OCI-LY7 (cell line): Measurements from ENCODE around the gene TRPC1. TPM values are rescaled to one million over a fixed set of nuclear protein-coding genes. Genes with fewer than 3 reads are reported as not detected.

Source experiments
- BruUV-seq: library from RNA; stranded (reverse); fragments of 400-500 nt; replicated peaks from 2 replicates; lab custom pipeline; 2021; lab: Mats Ljungman, UMichigan
- CTCF ChIA-PET: fragments of 300-600 bp; sonication (Branson Sonifier 250); formaldehyde crosslinking; loops from one replicate; lab custom pipeline; 2022; ENCODE audit warnings: antibody characterized with exemption; ENCODE audit not compliant: unreplicated experiment; lab: Charles Lee
- POLR2A ChIA-PET: fragments of 300-600 bp; sonication (Branson Sonifier 250); formaldehyde crosslinking; loops from one replicate; lab custom pipeline; 2022; ENCODE audit warnings: antibody characterized with exemption; lab: Charles Lee
- DNase-seq: peaks from one replicate; pipeline ENCODE4 v3.0.0-alpha.2; 2015; ENCODE audit warnings: low spot score
- H2AFZ ChIP-seq: fragments of 200-600 bp; sonication (generic), shearing (Covaris generic); 2 replicates; pipeline ENCODE4 v1.6.1; 2014; ENCODE audit warnings: mild to moderate bottlenecking, antibody characterized with exemption, low read length, moderate library complexity
- H3K27ac ChIP-seq: fragments of 200-600 bp; sonication (generic); 2 replicates; pipeline ENCODE4 v1.5.1; 2014; ENCODE audit warnings: mixed run types, low read depth, mild to moderate bottlenecking, moderate library complexity, low read length, inconsistent platforms; ENCODE audit not compliant: poor library complexity, severe bottlenecking
- H3K36me3 ChIP-seq: fragments of 200-600 bp; sonication (generic); 2 replicates; pipeline ENCODE4 v1.6.1; 2014; ENCODE audit warnings: mild to moderate bottlenecking, antibody characterized with exemption, low read length, moderate library complexity, mixed read lengths; ENCODE audit not compliant: insufficient read depth
- H3K4me1 ChIP-seq: fragments of 200-600 bp; sonication (generic); 2 replicates; pipeline ENCODE4 v1.5.1; 2014; ENCODE audit warnings: mild to moderate bottlenecking, low read length; ENCODE audit not compliant: insufficient read depth, poor library complexity, severe bottlenecking
- H3K4me2 ChIP-seq: fragments of 200-600 bp; sonication (generic); 2 replicates; pipeline ENCODE4 v1.6.1; 2014; ENCODE audit warnings: mild to moderate bottlenecking, low read length
- H3K4me3 ChIP-seq: fragments of 200-600 bp; sonication (generic); 2 replicates; pipeline ENCODE4 v1.5.1; 2014; ENCODE audit warnings: mild to moderate bottlenecking, low read depth, low read length; ENCODE audit not compliant: poor library complexity, severe bottlenecking
- H3K79me2 ChIP-seq: fragments of 200-600 bp; sonication (generic); 2 replicates; pipeline ENCODE4 v1.6.1; 2016; ENCODE audit warnings: low read depth, mild to moderate bottlenecking, low read length, moderate library complexity, mixed read lengths; ENCODE audit not compliant: insufficient read depth
- H3K9me2 ChIP-seq: fragments of 200-600 bp; sonication (generic); 2 replicates; pipeline ENCODE4 v1.6.1; 2016; ENCODE audit warnings: mild to moderate bottlenecking, low read length, mixed read lengths; ENCODE audit not compliant: insufficient read depth
- H3K9me3 ChIP-seq: fragments of 200-600 bp; sonication (generic); 2 replicates; pipeline ENCODE4 v1.6.1; 2014; ENCODE audit warnings: mild to moderate bottlenecking, mixed run types, low read length, mixed read lengths
- H4K20me1 ChIP-seq: fragments of 200-600 bp; sonication (generic); 2 replicates; pipeline ENCODE4 v1.6.1; 2014; ENCODE audit warnings: mild to moderate bottlenecking, antibody characterized with exemption, low read length, moderate library complexity, mixed read lengths; ENCODE audit not compliant: insufficient read depth
- EZH2phosphoT487 ChIP-seq: fragments of 200-600 bp; sonication (generic); IDR thresholded peaks from 2 replicates; pipeline ENCODE4 v1.6.1; 2018; ENCODE audit warnings: low read depth, borderline replicate concordance, mild to moderate bottlenecking, mixed run types, antibody characterized with exemption, low read length, moderate library complexity, mixed read lengths
- intact Hi-C: fragments of 100-400 bp; cut with micrococcal nuclease; formaldehyde crosslinking; loops from one replicate; pipeline ENCODE4 v1.10.0; 2022; ENCODE audit not compliant: unreplicated experiment
- small RNA-seq: library from RNA; depleted of rRNA; stranded (forward); fragments of <200 nt; gene quantifications from one replicate; pipeline ENCODE3, GENCODE V24; 2014
- total RNA-seq, 2 experiments: library from RNA; depleted of rRNA in 1 of 2; stranded (reverse); fragments of >200 nt in 1 of 2; shearing (Covaris generic) in 1 of 2; gene quantifications; 2 replicates each; pipeline ENCODE4 v1.2.3, GENCODE V29; 2014 to 2022
- TF ChIP-seq, protein P1 (sequence below): fragments of 200-600 bp; sonication (generic); conservative IDR thresholded peaks from 2 replicates; pipeline ENCODE4 v1.5.1; 2014; ENCODE audit warnings: mild to moderate bottlenecking, antibody characterized with exemption, low read length, moderate library complexity, mixed read lengths

TRPC1 gene
- total RNA-seq, 2 experiments from 2014 or later, result 0.60 to 0.74 TPM

DNA sequence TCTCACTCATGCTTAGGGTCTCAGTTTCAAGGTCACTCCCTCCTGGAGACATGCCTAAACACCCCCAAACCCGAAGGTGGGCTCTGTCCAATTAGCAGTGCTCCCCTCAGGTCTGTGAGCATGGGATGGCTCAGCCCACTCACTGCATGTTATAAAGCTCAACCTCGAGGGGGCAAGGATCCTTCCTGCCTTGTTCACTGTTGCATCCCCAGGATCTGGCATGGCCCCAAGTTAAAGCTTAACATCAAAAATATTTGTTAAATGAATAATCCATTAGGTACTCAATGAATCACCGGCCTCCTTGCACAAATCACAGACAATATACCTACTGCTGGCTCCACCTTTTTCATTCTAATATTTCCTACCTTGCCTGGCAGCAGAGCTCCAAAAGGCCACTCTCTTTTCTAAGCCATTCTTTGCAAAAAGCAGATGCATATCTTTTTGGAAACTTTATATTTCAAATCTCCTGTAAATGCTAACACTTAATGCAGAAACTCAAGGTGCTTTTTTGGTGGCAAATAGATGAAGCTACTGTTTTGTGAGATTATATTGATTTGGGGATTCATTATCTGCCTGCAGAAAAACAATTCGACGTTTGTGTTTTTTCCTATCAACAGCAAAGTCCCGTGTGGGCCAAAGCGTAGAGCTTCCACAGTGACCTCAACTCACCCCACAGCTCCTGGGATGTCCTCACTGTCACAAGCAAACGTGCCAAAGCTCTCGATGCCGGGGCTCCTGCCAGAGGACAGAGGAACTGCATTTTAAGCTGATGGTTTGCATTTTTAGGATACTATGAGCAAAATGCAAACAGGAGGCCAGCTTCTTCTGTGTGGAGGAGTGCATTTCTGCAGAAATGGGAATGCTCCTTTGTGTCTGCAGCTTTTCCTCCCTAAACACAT, 129.7 kb downstream of the TRPC1 start:
- CTCF ChIA-PET, result no interaction called here
- no peak overlapping the region for H3K4me3 ChIP-seq
- H3K4me1 ChIP-seq, result no peaks in the 10 kb centered on the region
- intact Hi-C loops, result no loop called here
- H3K9me3 ChIP-seq, result no peaks in the 10 kb centered on the region
- no peak for DNase-seq
- no peak for TF ChIP-seq EZH2phosphoT487
- TF ChIP-seq, protein P1, sequence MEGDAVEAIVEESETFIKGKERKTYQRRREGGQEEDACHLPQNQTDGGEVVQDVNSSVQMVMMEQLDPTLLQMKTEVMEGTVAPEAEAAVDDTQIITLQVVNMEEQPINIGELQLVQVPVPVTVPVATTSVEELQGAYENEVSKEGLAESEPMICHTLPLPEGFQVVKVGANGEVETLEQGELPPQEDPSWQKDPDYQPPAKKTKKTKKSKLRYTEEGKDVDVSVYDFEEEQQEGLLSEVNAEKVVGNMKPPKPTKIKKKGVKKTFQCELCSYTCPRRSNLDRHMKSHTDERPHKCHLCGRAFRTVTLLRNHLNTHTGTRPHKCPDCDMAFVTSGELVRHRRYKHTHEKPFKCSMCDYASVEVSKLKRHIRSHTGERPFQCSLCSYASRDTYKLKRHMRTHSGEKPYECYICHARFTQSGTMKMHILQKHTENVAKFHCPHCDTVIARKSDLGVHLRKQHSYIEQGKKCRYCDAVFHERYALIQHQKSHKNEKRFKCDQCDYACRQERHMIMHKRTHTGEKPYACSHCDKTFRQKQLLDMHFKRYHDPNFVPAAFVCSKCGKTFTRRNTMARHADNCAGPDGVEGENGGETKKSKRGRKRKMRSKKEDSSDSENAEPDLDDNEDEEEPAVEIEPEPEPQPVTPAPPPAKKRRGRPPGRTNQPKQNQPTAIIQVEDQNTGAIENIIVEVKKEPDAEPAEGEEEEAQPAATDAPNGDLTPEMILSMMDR, result no peak
- no peaks in the 10 kb centered on the region for H3K36me3 ChIP-seq
- H3K79me2 ChIP-seq, result no peaks in the 10 kb centered on the region
- no peak overlapping the region for H2AFZ ChIP-seq
- no TSS peak for BruUV-seq
- no peaks in the 10 kb centered on the region for H3K9me2 ChIP-seq
- no peak overlapping the region for H3K4me2 ChIP-seq
- no peaks in the 10 kb centered on the region for H4K20me1 ChIP-seq
- H3K27ac ChIP-seq, result no peak overlapping the region
- POLR2A ChIA-PET, result interaction anchor here (0.7 to 1.0 kb wide), 3 partner anchors 28 to 446 kb away, joined by 3 to 4 read pairs (median 4); no protein-coding TSS in a partner anchor

DNA sequence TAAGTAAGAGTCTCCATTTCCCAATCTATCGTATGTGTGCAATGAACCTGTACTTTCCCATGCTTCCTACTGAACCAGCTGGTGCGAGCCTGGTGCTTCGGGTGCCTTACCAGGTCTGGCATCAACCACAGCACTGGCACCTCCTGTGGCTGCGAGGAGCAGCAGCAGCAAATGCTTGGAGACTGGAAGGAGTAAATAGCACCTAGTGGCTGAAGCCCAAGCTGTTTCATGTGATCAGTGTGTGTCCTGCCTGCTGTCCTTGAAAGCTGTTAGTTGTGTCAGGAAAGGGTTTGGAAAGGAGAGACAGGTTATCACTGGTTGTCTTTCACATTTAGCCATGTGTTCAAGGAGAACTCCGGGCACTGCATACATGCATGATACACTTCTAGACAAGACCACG, 133.2 kb downstream of the TRPC1 start:
- Histone ChIP-seq H3K9me3 (no peaks in the 10 kb centered on the region), H3K4me1 (no peaks in the 10 kb centered on the region), H2AFZ (no peak overlapping the region), H3K79me2 (no peaks in the 10 kb centered on the region), H3K4me3 (no peak overlapping the region), H3K4me2 (no peak overlapping the region), H3K36me3 (no peaks in the 10 kb centered on the region), H3K27ac (no peak overlapping the region), H4K20me1 (no peaks in the 10 kb centered on the region), H3K9me2 (no peaks in the 10 kb centered on the region)
- DNase-seq, result peak; percentile 2
- intact Hi-C loops, result no loop called here
- TF ChIP-seq, protein P1, result peak; percentile 37; the same call in 1 of the 2 replicates
- TF ChIP-seq EZH2phosphoT487, result no peak
- ChIA-PET CTCF (no interaction called here), POLR2A (interaction anchor here (0.7 kb wide), 1 partner anchor 303 kb away, joined by 5 read pairs; no protein-coding TSS in a partner anchor)
- BruUV-seq, result no TSS peak

Small RNA genes lying within 50 kb of the gene (small RNA-seq; reads per million reads assigned to genes)
- gene RNU7-47P, result not detected

Other genes starting within 250 kb of the TRPC1 start
- 26.8 and 27.1 TPM in 2 replicates for gene ATR, start 145.3 kb upstream of the TRPC1 start, total RNA-seq (2014; rRNA removed; shearing (Covaris generic))
- gene ATR, start 145.3 kb upstream of the TRPC1 start, total RNA-seq (2022), result 36.0 and 49.5 TPM in 2 replicates
- gene PLS1, start 127.6 kb upstream of the TRPC1 start, total RNA-seq (2014; rRNA removed; shearing (Covaris generic)), result 4.0 and 5.6 TPM in 2 replicates
- 5.4 and 7.2 TPM in 2 replicates for gene PLS1, start 127.6 kb upstream of the TRPC1 start, total RNA-seq (2022)
- not detected in 2 replicates for gene PCOLCE2, start 165.0 kb downstream of the TRPC1 start, total RNA-seq (2014; rRNA removed; shearing (Covaris generic))
- not detected in 2 replicates for gene PCOLCE2, start 165.0 kb downstream of the TRPC1 start, total RNA-seq (2022)
- gene PAQR9, start 239.6 kb downstream of the TRPC1 start, total RNA-seq (2014; rRNA removed; shearing (Covaris generic)), result not detected in 2 replicates
- gene PAQR9, start 239.6 kb downstream of the TRPC1 start, total RNA-seq (2022), result not detected in 2 replicates